Stimulated activated CD4-positive, alpha-beta T cell treated with anti-CD3 and anti-CD28 coated beads, Interleukin-4, amount 100 ng/mL, for 24 hours (primary cell): Measurements from ENCODE around the gene KIF1B.

ENCODE experiments used
- DNase-seq: peaks from one replicate; pipeline ENCODE4 v3.0.0-alpha.2; 2020

Gene KIF1B, protein sequence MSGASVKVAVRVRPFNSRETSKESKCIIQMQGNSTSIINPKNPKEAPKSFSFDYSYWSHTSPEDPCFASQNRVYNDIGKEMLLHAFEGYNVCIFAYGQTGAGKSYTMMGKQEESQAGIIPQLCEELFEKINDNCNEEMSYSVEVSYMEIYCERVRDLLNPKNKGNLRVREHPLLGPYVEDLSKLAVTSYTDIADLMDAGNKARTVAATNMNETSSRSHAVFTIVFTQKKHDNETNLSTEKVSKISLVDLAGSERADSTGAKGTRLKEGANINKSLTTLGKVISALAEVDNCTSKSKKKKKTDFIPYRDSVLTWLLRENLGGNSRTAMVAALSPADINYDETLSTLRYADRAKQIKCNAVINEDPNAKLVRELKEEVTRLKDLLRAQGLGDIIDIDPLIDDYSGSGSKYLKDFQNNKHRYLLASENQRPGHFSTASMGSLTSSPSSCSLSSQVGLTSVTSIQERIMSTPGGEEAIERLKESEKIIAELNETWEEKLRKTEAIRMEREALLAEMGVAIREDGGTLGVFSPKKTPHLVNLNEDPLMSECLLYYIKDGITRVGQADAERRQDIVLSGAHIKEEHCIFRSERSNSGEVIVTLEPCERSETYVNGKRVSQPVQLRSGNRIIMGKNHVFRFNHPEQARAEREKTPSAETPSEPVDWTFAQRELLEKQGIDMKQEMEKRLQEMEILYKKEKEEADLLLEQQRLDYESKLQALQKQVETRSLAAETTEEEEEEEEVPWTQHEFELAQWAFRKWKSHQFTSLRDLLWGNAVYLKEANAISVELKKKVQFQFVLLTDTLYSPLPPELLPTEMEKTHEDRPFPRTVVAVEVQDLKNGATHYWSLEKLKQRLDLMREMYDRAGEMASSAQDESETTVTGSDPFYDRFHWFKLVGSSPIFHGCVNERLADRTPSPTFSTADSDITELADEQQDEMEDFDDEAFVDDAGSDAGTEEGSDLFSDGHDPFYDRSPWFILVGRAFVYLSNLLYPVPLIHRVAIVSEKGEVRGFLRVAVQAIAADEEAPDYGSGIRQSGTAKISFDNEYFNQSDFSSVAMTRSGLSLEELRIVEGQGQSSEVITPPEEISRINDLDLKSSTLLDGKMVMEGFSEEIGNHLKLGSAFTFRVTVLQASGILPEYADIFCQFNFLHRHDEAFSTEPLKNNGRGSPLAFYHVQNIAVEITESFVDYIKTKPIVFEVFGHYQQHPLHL (N-terminal part only)

DNA sequence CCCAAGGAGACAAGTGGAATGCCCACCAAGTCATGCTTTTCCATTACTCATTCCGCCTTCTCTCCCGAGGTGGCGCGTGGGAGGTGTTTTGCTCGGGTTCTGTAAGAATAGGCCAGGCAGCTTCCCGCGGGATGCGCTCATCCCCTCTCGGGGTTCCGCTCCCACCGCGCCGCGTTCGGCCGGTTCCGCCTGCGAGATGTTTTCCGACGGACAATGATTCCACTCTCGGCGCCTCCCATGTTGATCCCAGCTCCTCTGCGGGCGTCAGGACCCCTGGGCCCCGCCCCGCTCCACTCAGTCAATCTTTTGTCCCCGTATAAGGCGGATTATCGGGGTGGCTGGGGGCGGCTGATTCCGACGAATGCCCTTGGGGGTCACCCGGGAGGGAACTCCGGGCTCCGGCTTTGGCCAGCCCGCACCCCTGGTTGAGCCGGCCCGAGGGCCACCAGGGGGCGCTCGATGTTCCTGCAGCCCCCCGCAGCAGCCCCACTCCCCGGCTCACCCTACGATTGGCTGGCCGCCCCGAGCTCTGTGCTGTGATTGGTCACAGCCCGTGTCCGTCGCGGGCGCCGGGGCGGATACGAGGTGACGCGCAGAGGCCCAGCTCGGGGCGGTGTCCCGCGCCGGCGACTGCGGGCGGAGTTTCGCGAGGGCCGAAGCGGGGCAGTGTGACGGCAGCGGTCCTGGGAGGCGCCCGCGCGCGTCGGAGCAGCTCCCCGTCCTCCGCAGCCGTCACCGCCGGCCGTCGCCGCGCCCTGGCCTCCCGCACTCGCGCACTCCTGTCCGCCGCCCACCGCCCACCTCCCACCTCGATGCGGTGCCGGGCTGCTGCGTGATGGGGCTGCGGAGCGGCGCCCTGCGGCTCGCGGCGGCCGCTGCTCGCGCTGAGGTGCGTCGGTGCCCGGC, at the start of gene KIF1B:
KIF1B (plus strand) TSS at position 666 of the 906 bp plus-strand sequence. CDS start 21,759 bp downstream, outside the sequence.
- DNase-seq, result peak; percentile 96

DNA sequence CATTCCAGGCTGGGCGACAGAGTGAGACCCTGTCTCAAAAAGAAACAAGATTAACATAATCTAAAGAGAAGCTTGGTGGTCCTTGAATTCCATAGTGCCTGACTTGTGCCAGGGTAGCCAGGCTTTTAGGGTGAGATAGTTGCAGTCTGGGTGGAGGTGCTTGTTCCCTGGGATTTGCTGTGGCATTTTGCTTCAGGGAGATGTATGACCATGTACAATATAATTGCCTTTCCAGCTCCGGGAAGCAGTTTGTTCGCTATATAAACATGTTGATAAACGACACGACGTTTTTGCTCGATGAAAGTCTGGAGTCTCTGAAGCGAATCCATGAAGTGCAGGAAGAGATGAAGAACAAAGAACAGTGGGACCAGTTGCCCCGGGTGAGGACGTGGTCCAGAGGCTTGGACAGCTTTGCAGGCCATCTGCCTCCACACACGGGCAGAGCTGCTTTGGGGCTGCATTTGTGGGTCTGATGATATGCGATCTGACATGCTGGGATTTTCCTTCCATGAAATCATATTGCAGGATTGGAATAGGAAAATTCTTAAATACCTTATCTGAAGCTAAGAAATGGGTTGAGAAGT, 49.4 kb upstream of the KIF1B start:
- no peak for DNase-seq

DNA sequence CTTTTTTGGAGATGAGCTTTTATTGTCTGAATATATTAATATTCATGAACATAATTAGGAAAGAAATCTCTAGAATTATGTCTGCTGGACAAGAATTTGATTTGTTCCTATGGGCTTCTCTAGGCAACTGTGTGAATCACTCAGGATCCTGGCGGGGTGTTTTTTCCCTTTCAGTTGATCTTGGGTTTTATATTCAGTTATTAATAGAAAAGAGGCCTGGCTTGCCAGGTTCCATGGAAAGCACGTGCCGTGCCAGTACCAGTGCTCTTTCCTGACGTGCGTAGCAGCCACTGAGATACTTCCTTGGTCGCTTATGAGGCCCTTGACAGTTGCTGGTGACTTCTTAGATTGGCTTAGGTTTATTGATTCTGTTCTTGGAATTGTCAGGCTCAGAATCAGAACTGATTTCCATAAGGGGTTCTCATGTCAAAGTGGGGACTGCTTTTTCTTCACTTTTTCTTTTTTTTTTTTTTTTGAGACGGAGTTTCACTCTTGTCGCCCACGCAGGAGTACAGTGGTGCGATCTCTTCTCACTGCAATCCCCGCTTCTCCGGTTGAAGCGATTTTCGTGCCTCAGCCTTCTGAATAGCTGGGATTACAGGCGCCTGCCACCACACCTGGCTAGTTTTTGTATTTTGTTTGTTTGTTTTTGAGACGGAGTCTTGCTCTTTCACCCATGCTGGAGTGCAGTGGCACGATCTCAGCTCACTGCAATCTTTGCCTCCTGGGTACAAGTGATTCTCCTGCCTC, 48.7 kb upstream of the KIF1B start:
- no peak for DNase-seq

DNA sequence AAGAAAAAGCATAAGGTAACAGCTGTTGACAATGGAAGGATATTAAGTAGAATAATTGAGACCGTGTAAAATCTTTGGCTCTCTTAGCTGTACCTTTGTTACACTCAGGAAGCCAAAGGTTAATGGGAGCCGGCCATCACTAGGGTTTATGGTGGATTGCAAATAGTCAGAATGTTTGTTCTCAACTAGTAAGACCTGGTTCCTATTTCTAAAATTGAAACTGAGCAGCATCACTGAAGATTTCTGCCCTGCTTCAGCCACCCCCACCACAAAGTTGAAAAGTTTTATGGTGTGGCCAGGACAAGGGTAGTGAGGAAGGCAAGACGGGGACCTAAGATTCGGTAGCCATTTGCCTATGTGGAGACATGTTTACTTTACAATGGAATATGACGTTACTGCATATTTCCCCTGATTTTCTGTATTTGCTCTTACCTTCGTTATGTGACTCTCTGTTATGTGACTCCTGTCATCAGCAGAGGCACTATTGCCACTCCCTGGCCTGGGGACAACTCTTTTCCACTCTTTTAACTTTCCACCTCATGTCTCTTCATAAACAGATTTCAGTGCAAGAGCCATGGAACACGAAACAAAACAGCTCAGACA, 41.4 kb upstream of the KIF1B start:
- no peak for DNase-seq

DNA sequence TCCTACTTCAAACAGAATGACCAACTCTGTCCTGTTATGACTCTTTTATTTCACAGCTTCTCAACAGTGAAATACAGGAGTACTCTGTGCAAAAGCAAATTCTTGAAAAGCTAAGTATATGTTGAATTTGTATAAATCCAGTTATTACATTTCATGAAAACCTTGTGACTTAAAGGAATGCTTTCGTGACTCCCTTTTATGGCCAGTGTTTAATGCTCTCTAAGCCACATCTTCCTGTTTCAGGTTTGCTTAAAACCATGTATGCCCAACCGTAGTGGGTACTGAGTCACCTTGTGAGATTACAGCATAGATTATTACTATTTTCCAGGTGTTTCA, 40.2 kb upstream of the KIF1B start:
- peak; percentile 33 for DNase-seq

DNA sequence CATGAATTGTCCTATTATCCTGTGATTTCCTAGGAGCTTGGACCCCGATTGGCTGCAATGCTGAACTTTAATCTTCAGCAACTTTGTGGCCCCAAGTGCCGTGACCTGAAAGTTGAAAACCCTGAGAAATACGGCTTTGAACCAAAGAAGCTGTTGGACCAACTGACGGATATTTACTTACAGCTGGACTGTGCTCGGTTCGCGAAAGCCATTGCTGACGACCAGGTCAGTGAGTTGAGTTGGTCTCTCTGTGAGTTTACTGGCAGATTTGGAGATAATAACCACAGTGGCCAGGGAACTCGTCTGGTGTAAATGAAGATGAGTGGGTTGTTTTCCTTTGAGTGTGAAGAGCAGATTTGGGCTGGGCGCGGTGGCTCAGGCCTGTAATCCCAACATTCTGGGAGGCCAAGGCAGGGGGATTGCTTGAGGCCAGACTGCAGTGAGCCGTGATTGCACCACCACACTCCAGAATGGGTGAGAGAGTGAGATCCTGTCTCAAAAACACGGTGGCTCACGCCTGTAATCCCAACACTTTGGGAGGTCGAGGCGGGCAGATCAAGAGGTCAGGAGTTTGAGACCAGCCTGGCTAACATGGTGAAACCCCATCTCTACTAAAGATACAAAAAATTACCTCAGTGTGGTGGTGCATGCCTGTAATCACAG, 39.1 kb upstream of the KIF1B start:
- no peak for DNase-seq

DNA sequence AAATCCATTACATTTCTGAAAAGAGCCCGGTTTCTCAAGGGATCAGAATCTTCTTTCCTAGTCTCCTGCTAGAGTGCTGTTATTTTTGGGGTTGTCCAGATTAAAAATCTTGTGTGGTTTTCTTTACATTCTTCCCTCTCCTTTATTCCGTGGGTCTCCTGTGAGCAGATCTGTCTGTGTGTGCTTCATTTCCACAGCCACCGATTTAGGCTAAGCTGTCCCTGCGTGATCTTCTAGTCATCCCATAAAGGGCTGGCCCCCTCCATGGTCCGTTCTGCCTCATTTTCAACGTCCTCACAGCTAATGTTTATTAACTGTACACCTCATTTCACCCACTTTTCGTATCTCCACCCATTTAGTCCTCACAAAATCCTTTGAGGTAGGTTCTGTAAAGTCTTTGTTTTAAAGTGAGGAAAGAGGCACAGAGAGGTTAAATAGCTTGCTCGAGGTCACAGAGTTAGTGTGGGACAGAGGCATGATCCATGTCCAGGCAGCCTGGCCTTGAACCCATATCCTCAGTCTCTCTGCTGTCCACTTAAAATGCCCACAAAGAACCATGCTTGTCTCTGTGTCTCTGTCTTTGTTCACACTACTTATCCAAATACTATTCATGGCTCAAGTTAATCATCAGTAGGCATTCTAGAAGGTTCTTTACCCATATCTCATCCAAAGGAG, 38.2 kb upstream of the KIF1B start:
- no peak for DNase-seq

DNA sequence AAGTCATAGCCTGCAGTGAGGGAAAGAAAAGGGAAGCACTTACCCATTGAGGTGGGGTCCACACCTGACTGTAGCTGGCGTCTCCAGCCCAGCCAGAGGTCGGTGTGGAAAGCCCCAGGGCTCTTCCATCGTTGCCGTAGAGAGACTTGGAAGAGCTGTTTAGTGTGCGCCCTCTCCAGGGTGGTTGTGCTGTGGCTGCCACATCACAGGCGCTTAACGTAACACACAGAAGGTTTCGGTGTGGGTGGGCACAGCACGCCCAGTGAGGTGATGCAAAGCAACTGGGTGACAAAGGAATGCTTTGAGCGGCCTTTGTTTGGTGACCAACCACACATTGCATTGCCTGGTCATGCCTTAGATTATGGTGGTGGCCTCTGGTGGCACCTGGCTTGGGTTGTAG, 36.8 kb upstream of the KIF1B start:
- DNase-seq, result no peak

DNA sequence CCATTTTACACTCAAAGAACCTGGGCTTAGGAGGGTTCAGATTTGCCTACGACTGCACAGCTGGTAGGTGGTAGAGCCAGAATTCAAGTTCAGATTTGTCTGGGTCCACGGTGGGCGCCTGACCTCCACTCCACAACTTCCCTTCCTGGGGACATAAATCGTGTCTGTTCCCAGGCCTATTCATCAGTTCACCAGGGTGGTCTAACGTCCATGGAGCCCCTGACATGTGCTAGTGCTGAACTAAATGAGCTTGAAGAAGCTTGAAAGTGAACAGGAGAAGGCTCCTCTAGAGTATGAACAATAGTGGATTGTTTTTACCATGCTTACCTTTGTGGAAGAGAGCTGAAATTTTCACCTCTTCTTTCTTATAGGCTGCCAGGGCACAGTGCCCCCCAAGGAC, 32.5 kb upstream of the KIF1B start:
- DNase-seq, result no peak

DNA sequence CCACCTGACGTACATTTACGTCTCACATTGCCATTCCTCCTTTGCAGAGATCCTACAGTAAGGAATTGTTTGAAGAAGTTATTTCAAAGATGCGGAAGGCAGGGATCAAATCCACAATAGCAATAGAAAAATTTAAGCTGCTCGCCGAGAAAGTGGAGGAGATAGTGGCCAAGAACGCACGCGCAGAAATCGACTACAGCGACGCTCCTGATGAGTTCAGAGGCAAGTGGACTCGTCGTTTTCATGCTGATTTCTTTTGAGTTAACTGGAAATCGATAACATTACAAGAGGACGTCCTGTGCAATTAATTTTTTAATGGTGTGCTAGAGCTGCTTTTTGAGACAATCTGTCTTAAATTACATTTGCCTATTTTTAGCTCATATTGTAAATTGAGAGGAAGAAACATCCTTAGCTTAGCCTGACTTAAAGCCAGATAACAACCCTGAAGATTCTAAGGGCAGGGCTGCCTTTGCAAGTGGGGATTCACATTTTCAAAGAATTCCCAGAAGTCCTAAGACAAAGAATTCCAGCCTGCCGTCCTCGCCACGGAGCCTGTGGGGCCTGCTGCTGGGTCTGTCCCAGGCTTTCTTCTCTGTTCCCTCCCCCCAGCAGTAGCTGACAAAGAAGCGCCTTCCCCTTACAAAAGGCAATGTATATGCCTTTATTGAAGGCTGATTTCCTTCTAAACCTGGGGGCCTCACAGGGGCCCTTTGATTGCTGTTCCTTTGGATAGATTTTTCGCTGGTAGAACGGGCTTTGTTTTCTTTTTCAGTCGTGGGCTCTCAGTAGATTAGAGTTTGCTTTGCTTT, 31.6 kb upstream of the KIF1B start:
- no peak for DNase-seq

DNA sequence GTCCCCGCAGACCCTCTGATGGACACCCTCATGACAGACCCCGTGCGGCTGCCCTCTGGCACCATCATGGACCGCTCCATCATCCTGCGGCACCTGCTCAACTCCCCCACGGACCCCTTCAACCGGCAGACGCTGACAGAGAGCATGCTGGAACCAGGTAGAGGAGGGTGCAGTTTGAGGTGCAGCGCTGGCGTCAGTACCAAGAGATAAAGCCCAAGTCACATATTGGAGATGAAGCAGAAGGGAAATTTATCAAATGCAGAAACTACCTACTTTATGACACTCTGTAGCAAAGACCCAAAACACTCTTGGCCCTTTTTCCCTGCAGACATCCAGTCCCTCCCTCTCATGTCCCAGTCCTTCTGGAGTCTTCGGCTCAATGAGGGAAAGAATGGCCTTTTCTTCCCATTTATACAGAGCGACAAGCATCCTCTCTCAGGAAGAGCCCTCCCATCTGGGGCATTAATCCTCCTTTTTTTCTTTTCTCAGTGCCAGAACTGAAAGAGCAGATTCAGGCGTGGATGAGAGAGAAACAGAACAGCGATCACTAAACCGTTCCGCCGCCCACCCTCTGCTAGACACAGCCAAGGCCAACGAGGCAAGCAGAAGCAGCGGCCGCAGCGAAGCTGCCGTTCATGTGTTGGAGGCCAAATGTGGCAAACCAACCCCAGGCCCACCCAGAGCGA, 30.8 kb upstream of the KIF1B start:
- DNase-seq, result no peak

DNA sequence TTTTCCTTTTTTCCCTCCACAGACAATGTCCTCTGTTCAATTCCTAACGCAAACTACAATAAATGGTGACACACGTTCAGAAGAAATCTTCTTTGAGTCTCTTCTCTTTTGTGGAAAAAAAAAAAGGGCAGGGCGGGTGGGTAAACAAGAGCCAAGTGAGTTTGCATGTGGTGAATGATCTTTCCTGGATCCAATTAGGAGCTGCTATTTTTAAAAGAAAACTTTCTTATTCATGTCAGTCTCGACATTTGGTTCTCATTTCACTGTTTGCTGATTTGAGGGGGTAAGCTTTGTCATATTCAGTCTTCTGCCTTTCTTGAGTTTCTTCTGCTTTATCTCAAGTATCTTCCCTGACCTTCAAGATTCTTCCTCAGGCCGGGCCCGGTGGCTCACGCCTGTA, 29.2 kb upstream of the KIF1B start:
- no peak for DNase-seq

DNA sequence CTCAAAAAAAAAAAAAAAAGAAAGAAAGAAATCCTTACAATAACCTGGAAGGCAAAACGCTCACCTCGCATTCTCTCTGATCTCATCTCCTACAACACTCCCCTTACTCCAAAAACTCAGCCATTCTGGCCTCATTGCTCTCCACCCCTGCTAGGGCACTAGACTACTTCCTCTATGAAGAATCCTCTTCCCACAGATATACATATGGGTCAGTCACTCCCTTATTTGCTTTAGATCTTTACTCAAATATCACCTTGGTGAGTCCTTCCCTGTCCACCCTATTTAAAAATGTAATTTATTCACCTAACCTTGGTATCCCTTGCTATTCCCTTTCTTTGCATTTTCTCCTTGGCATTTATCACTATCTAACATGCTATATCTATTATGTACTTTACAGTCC, 24.6 kb upstream of the KIF1B start:
- DNase-seq, result no peak

DNA sequence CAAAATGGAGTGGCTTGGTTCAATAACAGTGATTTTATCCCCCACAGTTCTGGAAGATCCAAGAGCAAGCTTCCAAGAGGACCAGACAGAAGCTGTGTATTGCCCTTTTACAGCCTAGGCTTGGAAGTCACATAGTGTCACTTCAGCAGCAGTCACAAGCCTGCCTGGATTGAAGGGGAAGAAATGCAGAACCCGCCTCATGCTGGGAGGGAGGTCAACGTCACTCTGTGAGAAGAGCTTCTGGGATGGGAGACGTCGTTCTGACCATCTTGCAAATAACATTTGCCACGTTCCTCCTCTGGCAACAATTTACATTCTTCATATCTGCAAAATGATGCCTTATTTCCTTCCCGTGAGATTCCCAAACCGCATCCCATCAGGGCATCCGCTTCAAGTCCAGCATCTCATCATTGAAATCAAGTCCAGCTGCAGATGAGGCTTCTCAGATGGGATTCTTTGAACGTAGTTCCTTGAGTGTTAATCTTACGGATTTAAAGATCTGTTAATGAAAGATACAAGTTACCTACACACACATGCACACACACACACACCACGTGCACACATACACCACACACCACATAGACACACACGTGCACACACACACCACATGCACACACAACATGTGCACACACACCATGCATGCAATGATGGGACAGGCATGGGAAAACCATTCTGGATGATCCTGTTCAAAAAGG, 23.9 kb upstream of the KIF1B start:
- no peak for DNase-seq

DNA sequence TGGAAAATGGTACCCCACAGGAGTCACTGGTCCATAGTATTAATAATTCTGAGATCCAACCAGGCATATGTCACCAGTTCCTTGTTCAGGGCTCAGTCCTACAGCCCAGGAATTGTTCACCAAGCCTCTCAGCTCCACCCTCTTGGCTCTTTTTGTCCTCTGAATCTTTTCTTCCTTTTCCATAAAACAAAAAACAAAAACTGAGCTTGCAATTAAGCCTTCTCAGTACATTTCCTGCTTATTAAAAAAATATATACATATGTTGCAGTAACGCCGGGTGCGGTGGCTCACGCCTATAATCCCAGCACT, 23.4 kb upstream of the KIF1B start:
- DNase-seq, result no peak

DNA sequence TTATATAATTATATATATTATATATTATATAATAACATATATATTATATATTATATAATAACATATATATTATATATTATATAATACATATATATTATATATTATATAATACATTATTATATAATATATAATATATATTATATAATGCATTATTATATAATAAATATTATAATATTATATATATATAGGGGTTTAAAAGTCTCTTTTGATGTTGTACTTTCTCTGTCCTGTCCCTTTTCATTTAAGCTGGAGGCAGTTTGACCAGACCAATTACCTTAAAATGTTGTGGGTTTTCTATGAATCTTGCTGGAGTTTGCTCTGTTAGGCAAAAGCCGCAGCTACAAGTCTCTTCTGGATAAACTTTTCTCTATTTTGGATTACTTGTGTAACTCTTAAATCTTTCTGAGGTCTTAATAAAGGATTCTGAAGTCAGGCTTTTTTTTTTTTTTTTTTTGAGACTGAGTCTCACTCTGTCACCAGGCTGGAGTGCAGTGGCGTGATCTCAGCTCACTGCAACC, 22.2 kb upstream of the KIF1B start:
- no peak for DNase-seq

DNA sequence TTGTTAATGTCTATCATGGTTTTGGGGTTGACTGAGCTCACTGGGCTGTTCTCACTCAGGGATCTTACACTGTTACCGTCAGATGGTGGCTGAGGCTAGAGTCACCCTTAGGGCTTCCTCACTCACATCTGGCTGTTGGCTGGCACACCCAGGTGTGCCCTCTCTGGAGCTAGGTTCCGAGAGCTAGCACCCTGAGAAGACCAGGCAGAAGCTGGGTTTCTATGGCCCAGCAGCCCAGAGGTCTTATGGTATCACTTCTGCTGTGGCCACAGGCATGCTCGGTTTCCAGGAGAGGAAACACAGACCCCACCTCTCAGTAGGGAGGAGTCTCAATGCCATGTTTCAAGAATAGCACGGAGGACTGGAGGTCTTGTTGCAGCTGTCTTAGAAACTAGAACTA, 20.7 kb upstream of the KIF1B start:
- no peak for DNase-seq
